Hepatocyte (in vitro differentiated cells): Measurements from ENCODE around the gene ALG3.

ENCODE experiments used
- CTCF ChIP-seq: fragments of 200-600 bp; sonication (generic); IDR thresholded peaks from 2 replicates; pipeline ENCODE4 v1.5.1; 2016; ENCODE audit warnings: antibody characterized with exemption, mild to moderate bottlenecking; ENCODE audit not compliant: poor library complexity
- EZH2 ChIP-seq: fragments of 200-600 bp; sonication (generic); IDR thresholded peaks from 2 replicates; pipeline ENCODE4 v1.6.1; 2016; ENCODE audit warnings: antibody characterized with exemption, mild to moderate bottlenecking, borderline replicate concordance
- EZH2phosphoT487 ChIP-seq: fragments of 200-600 bp; sonication (generic); IDR thresholded peaks from one replicate; pipeline ENCODE4 v1.6.1; 2018; ENCODE audit warnings: antibody characterized with exemption, mild to moderate bottlenecking, low read depth, moderate library complexity; ENCODE audit not compliant: unreplicated experiment, severe bottlenecking

GRCh38 chr3:184200825-184201224 is 47.9 kb downstream of the ALG3 start:
- TF ChIP-seq CTCF (no peak), EZH2 (no peak), EZH2phosphoT487 (no peak)
